ENCODE data around the gene HBG1.

GRCh38 chr11:5275369-5276110 is 25.9 kb upstream of the HBG1 start:
- TF ChIP-seq CTCF (IDR thresholded peaks at IDR 0.05; ENCODE audit: low read depth, low read length, poor library complexity, severe bottlenecking), result no peak
- no peak for TF ChIP-seq EZH2phosphoT487 (IDR thresholded peaks at IDR 0.05; ENCODE audit: borderline replicate concordance, low read length)
